C4-2B (cell line): ENCODE measurements around the gene CXCR5.

Experiments
- ZFX ChIP-seq: fragments of 450-650 bp; IDR thresholded peaks from 2 replicates; pipeline ENCODE4 v1.6.1; 2017
- TF ChIP-seq, protein P1 (sequence below): fragments of 450-650 bp; conservative IDR thresholded peaks from 2 replicates; pipeline ENCODE4 v1.5.1; 2017; ENCODE audit warnings: mild to moderate bottlenecking

DNA sequence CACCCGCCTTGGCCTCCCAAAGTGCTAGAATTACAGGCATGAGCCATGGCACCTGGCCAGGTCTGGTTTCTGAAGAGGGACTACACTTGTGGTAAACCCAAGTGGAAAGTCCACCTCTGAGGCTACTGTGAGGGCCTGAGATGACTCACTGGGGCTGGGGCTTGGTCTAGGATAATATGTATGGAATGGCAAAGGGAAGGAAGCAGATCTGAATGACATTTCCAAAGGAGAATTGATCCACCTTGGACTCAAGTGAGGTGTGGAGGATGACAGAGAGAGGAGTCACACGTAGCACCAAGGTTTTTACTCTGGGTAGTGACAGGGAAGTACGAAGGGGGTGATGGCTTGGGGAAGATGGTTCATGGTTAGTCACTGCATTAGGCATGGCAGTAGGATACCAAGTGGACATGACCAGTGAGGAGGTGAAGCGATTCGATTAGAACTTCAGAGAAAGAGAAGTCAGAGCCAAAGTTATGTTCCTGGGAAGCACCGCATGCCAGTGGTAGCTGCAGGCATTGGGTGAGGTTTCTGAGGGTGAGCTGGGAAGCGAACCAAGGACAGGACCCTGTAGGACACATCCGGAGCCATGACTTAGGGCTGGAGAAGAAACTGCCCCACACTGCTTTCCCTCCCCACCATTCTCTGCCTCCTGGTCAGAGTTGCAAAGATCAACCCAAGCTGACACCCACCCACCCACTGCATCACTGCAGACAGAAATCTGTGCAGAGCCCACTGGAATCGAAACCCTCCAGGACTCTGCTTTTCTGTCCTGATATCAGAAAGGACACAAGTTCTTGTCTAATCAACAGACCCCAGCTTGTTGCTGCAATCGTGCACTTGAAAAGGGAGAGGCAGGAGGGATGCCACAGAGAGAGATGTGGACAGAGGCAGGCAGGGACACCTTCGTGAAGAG lies 55.1 kb downstream of the CXCR5 start:
- TF ChIP-seq, protein P1, sequence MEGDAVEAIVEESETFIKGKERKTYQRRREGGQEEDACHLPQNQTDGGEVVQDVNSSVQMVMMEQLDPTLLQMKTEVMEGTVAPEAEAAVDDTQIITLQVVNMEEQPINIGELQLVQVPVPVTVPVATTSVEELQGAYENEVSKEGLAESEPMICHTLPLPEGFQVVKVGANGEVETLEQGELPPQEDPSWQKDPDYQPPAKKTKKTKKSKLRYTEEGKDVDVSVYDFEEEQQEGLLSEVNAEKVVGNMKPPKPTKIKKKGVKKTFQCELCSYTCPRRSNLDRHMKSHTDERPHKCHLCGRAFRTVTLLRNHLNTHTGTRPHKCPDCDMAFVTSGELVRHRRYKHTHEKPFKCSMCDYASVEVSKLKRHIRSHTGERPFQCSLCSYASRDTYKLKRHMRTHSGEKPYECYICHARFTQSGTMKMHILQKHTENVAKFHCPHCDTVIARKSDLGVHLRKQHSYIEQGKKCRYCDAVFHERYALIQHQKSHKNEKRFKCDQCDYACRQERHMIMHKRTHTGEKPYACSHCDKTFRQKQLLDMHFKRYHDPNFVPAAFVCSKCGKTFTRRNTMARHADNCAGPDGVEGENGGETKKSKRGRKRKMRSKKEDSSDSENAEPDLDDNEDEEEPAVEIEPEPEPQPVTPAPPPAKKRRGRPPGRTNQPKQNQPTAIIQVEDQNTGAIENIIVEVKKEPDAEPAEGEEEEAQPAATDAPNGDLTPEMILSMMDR: no peak
- TF ChIP-seq ZFX: no peak
